Neural crest cell (in vitro differentiated cells): Measurements from ENCODE around the gene FABP6. TPM values are rescaled to one million over a fixed set of nuclear protein-coding genes. Genes with fewer than 3 reads are reported as not detected.

ENCODE experiments used
- DNase-seq: peaks from one replicate; pipeline ENCODE4 v3.0.0; 2021; ENCODE audit warnings: low read depth, mixed read lengths, low spot score
- H3K27ac Mint-ChIP-seq: one replicate; pipeline ENCODE4 v1.8.0; 2021; ENCODE audit warnings: mild to moderate bottlenecking, mixed read lengths; ENCODE audit not compliant: unreplicated experiment
- H3K27me3 Mint-ChIP-seq: 2 replicates; pipeline ENCODE4 v1.8.0; 2021; ENCODE audit warnings: low read depth, mild to moderate bottlenecking, mixed read lengths
- H3K36me3 Mint-ChIP-seq: 2 replicates; pipeline ENCODE4 v1.8.0; 2021; ENCODE audit warnings: low read depth, mild to moderate bottlenecking, mixed read lengths
- H3K4me1 Mint-ChIP-seq: 2 replicates; pipeline ENCODE4 v1.8.0; 2021; ENCODE audit warnings: mixed read lengths
- H3K4me3 Mint-ChIP-seq: one replicate; pipeline ENCODE4 v1.8.0; 2021; ENCODE audit warnings: mild to moderate bottlenecking, mixed read lengths
- H3K9me3 Mint-ChIP-seq: 2 replicates; pipeline ENCODE4 v1.8.0; 2021; ENCODE audit warnings: mixed read lengths
- CTCF ChIP-seq: fragments of 200-600 bp; sonication (generic); conservative IDR thresholded peaks from 2 replicates; pipeline ENCODE4 v1.5.0; 2021; ENCODE audit warnings: antibody characterized with exemption, mild to moderate bottlenecking
- total RNA-seq: library from RNA; stranded (reverse); gene quantifications from 2 replicates; pipeline ENCODE4 v1.2.1, GENCODE V29; 2021

Gene FABP6
- total RNA-seq, 1 donor from 2014 or later = 1.5 TPM

DNA sequence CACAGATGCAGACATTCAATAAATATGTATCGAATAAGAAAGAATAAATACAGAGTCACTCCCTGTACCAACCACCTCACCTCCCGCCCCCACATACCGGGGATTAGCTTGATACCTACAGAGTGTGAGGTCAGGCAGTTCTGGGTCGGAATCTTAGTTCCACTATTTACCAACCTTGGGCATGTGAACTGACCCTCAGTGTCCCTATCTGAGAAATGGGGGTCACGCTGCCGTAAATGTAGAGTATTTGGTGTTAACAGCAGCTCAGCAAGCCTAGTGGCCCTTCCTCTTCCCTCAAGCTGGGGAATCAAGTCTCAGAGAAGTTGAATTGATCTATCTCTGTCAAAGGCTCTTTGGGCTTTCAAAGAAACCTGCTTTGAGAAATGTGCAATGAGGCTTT is 57.6 kb downstream of the FABP6 start:
- H3K4me3 Mint-ChIP-seq = peak overlapping the region; percentile 28
- H3K36me3 Mint-ChIP-seq = peaks cover 4% of the 10 kb centered on the region
- H3K27ac Mint-ChIP-seq = peak overlapping the region; percentile 97
- no peak for DNase-seq
- no peaks in the 10 kb centered on the region for H3K27me3 Mint-ChIP-seq
- no peak for TF ChIP-seq CTCF
- H3K9me3 Mint-ChIP-seq = no peaks in the 10 kb centered on the region
- peaks cover 46% of the 10 kb centered on the region for H3K4me1 Mint-ChIP-seq

- H3K36me3 Mint-ChIP-seq = peaks cover 4% of the 10 kb centered on the region
- peaks cover 44% of the 10 kb centered on the region for H3K4me1 Mint-ChIP-seq
- H3K27me3 Mint-ChIP-seq = no peaks in the 10 kb centered on the region
- H3K9me3 Mint-ChIP-seq = no peaks in the 10 kb centered on the region
- H3K4me3 Mint-ChIP-seq = peak overlapping the region; percentile 28
- DNase-seq = peak; percentile 45
- no peak for TF ChIP-seq CTCF
- H3K27ac Mint-ChIP-seq = peak overlapping the region; percentile 97
These were observed 58.2 kb downstream of the FABP6 start for GRCh38 chr5:160287378-160288051.

Other genes starting within 250 kb of the FABP6 start
- 48.0 and 49.4 TPM in 2 replicates for gene TTC1, start 220.4 kb upstream of the FABP6 start, total RNA-seq
- 27.8 and 31.6 TPM in 2 replicates for gene PWWP2A, start 110.1 kb upstream of the FABP6 start, total RNA-seq
- 28.7 and 29.7 TPM in 2 replicates for gene CCNJL, start 83.1 kb downstream of the FABP6 start, total RNA-seq
- 0.42 and 0.43 TPM in 2 replicates for gene C1QTNF2, start 141.1 kb downstream of the FABP6 start, total RNA-seq
- 9.1 and 9.6 TPM in 2 replicates for gene FAM200C, start 170.5 kb downstream of the FABP6 start, total RNA-seq
- gene SLU7, start 189.6 kb downstream of the FABP6 start, total RNA-seq = 26.2 and 27.1 TPM in 2 replicates
- 157 and 167 TPM in 2 replicates for gene PTTG1, start 192.3 kb downstream of the FABP6 start, total RNA-seq